LNCAP (cell line): ENCODE results near the gene BEGAIN.

Experiments used
- TF ChIP-seq, protein P1 (sequence below): fragments of 450-650 bp; IDR thresholded peaks from 2 replicates; pipeline ENCODE4 v1.5.1; 2017; ENCODE audit warnings: mild to moderate bottlenecking

BEGAIN gene

DNA sequence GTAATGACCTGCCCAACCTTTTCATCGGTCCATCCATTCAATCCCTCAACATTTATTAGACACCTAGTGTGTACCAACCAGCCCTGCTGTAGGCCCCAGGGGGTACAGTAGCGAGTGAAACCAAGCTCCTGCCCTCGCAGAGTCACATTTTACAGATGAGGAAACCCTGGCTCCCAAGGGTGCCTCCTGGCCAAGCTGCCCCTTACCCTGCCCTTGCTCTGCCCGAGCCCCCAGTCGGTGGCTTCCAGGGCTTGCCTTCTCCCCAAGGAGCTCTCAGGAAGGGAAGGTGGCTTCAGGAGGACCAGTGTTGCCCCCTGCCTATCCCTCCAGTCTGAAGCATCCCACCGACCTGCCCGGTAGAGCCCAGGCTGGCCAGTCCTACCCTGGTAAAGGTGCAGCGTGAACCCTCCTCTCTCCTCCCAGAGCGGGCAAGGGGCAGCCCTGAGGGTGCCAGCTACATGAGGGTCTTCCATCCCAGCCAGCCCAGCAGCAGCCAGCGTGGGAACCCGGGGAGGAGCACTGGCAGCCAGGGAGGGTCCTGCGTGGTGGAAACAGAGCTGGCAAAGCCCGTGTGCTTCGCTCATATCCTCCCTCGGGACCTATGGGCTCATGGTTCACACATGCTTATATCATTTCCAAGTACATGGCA lies 670 bp upstream of the BEGAIN start:
- TF ChIP-seq, protein P1, sequence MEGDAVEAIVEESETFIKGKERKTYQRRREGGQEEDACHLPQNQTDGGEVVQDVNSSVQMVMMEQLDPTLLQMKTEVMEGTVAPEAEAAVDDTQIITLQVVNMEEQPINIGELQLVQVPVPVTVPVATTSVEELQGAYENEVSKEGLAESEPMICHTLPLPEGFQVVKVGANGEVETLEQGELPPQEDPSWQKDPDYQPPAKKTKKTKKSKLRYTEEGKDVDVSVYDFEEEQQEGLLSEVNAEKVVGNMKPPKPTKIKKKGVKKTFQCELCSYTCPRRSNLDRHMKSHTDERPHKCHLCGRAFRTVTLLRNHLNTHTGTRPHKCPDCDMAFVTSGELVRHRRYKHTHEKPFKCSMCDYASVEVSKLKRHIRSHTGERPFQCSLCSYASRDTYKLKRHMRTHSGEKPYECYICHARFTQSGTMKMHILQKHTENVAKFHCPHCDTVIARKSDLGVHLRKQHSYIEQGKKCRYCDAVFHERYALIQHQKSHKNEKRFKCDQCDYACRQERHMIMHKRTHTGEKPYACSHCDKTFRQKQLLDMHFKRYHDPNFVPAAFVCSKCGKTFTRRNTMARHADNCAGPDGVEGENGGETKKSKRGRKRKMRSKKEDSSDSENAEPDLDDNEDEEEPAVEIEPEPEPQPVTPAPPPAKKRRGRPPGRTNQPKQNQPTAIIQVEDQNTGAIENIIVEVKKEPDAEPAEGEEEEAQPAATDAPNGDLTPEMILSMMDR = no peak

DNA sequence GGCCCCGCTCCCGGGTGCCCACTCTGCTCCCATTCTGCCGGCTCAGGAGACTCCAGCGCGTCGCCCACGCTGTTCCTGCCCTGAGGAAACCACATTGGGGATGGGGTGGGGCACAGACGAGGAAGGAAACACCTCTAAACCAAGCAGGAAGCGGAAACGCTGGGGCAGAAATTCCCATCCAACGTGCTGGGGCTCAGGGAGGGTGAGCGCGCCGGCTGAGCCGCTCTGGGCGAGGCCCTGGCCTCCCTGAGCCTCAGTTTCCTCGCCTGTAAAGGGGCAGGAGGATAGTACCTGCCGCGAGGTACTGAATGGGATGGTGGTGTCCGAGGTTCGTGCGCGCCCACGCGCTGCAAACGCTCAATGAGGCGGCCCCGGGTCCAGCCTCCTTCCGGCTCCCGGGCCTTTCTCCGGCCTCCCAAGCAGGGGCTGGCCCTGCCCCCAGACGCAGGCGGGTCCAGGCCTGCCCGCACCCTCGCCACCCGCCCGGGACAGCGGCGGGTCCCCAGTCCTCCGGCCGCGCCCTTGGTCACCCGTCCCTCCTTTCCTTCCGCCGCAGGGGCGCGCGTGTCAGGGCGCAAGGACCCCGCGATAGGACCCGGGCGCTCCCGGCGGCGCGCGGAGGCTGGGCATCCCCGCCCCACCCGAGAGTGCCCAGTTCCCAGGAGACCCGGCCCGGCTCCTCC lies 673 bp downstream of the BEGAIN start:
- TF ChIP-seq, protein P1 = no peak

DNA sequence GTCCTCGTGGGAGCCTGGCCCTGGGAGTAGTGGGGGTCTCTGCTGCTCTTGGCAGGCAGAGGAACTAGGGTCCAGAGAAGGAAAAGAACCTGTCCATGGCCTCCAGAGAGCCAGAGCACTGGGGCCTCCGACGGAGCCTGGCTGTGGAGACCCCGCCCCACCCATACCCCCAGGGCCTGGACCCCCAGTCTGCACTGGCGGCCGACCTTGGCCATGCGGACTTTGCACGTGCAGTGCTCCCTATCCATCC lies 1.1 kb downstream of the BEGAIN start:
- TF ChIP-seq, protein P1 = no peak

DNA sequence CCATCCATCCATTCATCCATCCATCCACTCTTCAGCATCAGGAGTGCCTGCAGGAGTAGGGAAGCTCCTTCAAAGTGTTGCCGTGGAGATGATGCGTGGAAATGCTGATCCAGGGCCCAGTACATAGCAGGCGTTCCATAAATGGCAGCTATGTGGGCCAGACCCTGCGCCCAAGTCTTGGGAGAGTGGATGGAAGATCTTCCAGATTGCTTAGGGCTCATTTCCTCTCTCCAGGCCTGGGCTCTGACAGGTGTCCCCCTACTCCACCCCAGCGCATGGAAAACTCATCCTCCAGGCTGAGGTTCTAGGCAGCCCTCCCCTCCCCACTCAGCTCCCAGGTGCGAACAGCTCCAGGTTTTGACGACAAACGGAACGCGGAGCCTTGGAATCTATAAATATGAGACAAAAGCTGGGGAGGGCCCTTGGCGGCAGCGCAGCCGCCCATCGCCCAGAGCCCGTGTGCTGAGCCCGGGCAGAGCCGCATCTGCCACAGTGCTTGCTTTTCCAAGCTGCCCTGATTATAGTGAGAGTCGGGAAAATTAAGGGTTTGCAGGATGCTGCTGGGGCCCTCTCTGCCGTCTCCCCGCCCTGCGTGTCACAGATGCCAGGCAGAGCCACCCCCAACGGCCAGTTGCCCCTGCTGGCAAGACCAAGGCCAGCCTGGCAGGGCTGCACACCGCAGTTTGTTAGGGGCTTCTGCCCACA lies 1.6 kb downstream of the BEGAIN start:
- TF ChIP-seq, protein P1 = no peak

DNA sequence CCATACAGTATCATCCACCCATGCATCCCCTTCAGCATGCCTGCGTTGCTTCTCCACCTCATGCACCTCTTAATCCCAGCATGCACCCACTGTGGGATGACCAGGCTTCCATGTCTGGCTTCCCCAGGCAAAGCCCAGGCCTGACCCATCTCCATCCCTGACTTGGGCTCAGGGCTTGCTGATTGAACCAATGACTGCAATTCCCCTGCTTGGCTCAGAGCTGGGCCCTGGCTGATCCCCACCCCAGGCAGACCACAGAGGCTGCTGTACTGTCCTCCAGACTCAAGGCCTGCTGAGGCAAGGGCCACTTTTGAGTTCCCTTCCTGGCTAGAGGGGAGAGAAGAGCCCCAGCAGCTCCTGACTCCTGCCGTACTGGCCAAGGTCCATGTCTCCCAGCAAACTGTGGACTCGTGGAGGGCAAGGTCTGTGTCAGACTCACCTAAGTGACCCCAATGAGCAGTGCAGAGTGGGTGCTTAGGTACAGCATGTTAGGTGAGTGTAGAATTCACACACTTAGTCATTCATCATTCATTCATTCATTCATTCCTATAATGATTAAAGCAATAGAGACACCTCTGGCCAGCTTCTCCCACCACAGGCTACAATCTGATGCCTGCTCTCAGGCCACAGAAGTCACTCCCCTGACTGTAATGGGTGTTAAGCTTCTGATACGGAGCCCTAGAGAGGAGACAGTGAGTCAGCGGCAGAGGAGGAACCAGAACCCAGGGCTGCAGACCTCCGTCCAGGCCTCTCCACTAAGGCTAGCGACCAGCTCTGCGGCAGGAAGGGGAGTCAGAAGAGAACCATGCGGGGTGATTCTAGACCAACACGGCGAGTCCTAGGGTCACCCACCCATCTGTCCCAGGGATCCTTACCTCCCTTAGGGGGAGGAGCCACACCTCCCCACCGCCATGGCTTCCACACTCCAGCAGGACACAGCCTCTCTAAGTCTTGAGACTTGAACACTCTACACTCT lies 2.9 kb downstream of the BEGAIN start:
- TF ChIP-seq, protein P1 = no peak

DNA sequence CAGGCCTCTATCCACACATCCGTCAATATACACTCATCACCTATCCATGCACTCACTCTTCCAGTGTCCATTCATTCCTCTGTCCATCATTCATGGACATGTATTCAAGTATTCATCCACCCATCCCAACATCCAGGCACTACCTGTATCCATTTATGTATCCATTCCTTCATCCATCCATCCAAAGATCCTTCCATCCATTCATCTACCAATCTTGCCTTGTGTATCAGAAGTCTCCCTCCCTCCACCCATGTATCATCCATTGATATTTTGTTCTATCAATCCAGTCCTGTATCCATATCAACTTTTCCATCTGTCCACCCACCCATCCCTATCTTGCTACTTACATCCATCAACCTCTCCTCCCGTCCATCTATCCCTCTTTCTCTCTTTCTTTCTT lies 4.0 kb downstream of the BEGAIN start:
- TF ChIP-seq, protein P1 = no peak

DNA sequence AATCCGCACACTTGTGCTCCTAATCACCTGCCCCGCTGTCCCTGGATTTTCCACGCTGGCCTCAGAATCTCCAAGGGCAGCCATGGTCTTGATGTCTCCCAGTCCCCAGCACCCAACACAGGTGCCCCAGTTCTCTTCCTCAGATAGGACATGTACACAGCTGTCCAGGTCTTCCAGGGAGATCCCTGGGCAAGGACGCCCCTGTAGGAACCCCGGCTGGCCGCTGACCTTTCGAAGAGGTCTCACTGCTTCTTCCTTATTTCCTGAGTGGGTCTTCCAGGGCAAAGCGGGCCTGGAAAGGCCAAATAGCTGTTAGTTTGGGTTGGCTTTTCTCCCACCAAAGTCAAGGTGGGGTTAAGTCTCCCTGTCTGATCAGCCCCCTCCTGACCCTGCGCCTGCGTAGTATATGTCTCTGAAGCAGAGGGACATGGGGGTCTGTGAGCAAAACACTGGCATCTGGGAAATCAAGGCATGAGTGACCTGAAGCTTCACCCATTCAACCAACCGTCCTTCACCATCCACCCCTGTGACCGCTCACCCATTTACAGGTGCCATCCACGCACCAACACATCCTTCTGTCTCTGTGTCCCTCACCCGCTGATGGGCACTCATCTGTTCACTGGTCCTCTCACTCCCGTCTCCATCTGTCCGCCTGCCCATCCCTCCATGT lies 4.6 kb downstream of the BEGAIN start:
- TF ChIP-seq, protein P1 = no peak
